GM12878 (cell line): ENCODE measurements around the gene SPOP.

ENCODE experiments used
- CBFB ChIP-seq: IDR thresholded peaks from 2 replicates; pipeline ENCODE4 v1.6.1; 2016; ENCODE audit warnings: antibody characterized with exemption, low read depth
- EP300 ChIP-seq, 2 experiments: fragments of 150-350 bp in 1 of 2; IDR thresholded peaks; 2 replicates each; pipeline ENCODE4 v1.6.1; 2011 to 2012; ENCODE audit warnings: low read depth in 2 of 2, low read length in 2 of 2, borderline replicate concordance in 1 of 2, improper control_type of control experiment in 1 of 2, inconsistent platforms in 1 of 2; ENCODE audit not compliant: control insufficient read depth in 1 of 2
- NBN ChIP-seq: fragments of 450-650 bp; IDR thresholded peaks from 2 replicates; pipeline ENCODE4 v1.6.1; 2016
- POLR2A ChIP-seq: IDR thresholded peaks from 2 replicates; pipeline ENCODE4 v1.6.1; 2011; ENCODE audit warnings: low read depth, mild to moderate bottlenecking, low read length
- SIN3A ChIP-seq: IDR thresholded peaks from 2 replicates; pipeline ENCODE4 v1.6.1; 2012; ENCODE audit warnings: low read depth, low read length, improper control_type of control experiment
- ZSCAN29 ChIP-seq: fragments of 450-650 bp; IDR thresholded peaks from 2 replicates; pipeline ENCODE4 v1.6.1; 2017; ENCODE audit warnings: mild to moderate bottlenecking, moderate library complexity
- TF ChIP-seq, protein P1 (sequence below), 3 experiments: IDR thresholded peaks in 2 of 3; conservative IDR thresholded peaks in 1 of 3; 2 replicates each; pipeline ENCODE4 v1.5.1; 2011; ENCODE audit warnings: low read depth in 3 of 3, low read length in 3 of 3, mild to moderate bottlenecking in 3 of 3, control low read depth in 2 of 3, moderate library complexity in 2 of 3, inconsistent platforms in 1 of 3, mixed read lengths in 1 of 3; ENCODE audit not compliant: control insufficient read depth in 2 of 3, insufficient read depth in 1 of 3; ENCODE audit errors: extremely low read depth in 1 of 3
- TF ChIP-seq, protein P2 (sequence below): IDR thresholded peaks from 2 replicates; pipeline ENCODE4 v1.6.1; 2012; ENCODE audit warnings: low read depth, low read length, improper control_type of control experiment
- TF ChIP-seq, protein P3 (sequence below): IDR thresholded peaks from 2 replicates; pipeline ENCODE4 v1.6.1; 2011; ENCODE audit warnings: low read depth, mild to moderate bottlenecking, low read length, moderate library complexity, borderline replicate concordance; ENCODE audit errors: extremely low read depth
- TF ChIP-seq, protein P4 (sequence below): IDR thresholded peaks from 2 replicates; pipeline ENCODE4 v1.6.1; 2012; ENCODE audit warnings: low read depth, low read length, improper control_type of control experiment
- TF ChIP-seq, protein P5 (sequence below): fragments of 450-650 bp; IDR thresholded peaks from 2 replicates; pipeline ENCODE4 v1.6.1; 2018; ENCODE audit warnings: borderline replicate concordance, mild to moderate bottlenecking; ENCODE audit not compliant: partially characterized antibody

DNA sequence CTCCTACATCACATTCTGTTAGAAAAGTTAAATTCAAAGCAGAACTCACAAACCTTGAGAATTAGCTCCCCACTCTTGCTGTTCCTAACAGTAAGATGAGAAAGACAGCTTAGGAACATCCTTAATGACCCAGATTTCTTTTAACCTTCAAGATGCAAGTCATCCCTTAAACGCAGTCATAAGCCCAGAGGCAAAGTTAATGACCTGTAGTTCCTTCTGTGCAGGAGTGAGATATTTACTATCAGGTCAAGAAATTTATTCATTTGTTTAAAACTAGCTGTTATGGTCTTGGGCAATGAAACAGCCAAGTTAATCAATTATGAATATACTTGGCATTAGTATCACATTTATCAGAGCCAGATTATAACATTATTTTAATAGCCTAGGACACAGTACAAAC, 65.2 kb downstream of the SPOP start:
- TF ChIP-seq POLR2A (no peak), SIN3A (no peak), NBN (no peak), CBFB (no peak), EP300 (IDR thresholded peaks at IDR 0.05; ENCODE audit: borderline replicate concordance in 1 of 2, control insufficient read depth in 1 of 2, low read depth in 2 of 2, low read length in 2 of 2) (no peak), ZSCAN29 (no peak)
- TF ChIP-seq, protein P1, sequence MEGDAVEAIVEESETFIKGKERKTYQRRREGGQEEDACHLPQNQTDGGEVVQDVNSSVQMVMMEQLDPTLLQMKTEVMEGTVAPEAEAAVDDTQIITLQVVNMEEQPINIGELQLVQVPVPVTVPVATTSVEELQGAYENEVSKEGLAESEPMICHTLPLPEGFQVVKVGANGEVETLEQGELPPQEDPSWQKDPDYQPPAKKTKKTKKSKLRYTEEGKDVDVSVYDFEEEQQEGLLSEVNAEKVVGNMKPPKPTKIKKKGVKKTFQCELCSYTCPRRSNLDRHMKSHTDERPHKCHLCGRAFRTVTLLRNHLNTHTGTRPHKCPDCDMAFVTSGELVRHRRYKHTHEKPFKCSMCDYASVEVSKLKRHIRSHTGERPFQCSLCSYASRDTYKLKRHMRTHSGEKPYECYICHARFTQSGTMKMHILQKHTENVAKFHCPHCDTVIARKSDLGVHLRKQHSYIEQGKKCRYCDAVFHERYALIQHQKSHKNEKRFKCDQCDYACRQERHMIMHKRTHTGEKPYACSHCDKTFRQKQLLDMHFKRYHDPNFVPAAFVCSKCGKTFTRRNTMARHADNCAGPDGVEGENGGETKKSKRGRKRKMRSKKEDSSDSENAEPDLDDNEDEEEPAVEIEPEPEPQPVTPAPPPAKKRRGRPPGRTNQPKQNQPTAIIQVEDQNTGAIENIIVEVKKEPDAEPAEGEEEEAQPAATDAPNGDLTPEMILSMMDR (IDR thresholded peaks at IDR 0.05 in 2 of 3, conservative IDR thresholded peaks at IDR 0.05 in 1 of 3; ENCODE audit: control insufficient read depth in 2 of 3, extremely low read depth in 1 of 3, insufficient read depth in 1 of 3, low read depth in 3 of 3, low read length in 3 of 3) = no peak
- TF ChIP-seq, protein P2, sequence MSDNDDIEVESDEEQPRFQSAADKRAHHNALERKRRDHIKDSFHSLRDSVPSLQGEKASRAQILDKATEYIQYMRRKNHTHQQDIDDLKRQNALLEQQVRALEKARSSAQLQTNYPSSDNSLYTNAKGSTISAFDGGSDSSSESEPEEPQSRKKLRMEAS = no peak
- TF ChIP-seq, protein P3, sequence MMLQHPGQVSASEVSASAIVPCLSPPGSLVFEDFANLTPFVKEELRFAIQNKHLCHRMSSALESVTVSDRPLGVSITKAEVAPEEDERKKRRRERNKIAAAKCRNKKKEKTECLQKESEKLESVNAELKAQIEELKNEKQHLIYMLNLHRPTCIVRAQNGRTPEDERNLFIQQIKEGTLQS = no peak
- TF ChIP-seq, protein P4, sequence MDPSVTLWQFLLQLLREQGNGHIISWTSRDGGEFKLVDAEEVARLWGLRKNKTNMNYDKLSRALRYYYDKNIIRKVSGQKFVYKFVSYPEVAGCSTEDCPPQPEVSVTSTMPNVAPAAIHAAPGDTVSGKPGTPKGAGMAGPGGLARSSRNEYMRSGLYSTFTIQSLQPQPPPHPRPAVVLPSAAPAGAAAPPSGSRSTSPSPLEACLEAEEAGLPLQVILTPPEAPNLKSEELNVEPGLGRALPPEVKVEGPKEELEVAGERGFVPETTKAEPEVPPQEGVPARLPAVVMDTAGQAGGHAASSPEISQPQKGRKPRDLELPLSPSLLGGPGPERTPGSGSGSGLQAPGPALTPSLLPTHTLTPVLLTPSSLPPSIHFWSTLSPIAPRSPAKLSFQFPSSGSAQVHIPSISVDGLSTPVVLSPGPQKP = no peak
- TF ChIP-seq, protein P5, sequence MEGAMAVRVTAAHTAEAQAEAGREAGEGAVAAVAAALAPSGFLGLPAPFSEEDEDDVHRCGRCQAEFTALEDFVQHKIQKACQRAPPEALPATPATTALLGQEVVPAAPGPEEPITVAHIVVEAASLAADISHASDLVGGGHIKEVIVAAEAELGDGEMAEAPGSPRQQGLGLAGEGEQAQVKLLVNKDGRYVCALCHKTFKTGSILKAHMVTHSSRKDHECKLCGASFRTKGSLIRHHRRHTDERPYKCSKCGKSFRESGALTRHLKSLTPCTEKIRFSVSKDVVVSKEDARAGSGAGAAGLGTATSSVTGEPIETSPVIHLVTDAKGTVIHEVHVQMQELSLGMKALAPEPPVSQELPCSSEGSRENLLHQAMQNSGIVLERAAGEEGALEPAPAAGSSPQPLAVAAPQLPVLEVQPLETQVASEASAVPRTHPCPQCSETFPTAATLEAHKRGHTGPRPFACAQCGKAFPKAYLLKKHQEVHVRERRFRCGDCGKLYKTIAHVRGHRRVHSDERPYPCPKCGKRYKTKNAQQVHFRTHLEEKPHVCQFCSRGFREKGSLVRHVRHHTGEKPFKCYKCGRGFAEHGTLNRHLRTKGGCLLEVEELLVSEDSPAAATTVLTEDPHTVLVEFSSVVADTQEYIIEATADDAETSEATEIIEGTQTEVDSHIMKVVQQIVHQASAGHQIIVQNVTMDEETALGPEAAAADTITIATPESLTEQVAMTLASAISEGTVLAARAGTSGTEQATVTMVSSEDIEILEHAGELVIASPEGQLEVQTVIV = no peak
